ENCODE data around the gene SCFD2. TPM values are rescaled to one million over a fixed set of nuclear protein-coding genes. Genes with fewer than 3 reads are reported as not detected.

Gene SCFD2
- total RNA-seq, 1 experiment from 2014 or later, result 7.4 TPM

GRCh38 chr4:53007024-53007423, 358.8 kb downstream of the SCFD2 start:
- ChIA-PET POLR2A (no interaction called here), CTCF (no interaction called here)
- intact Hi-C loops (cut with micrococcal nuclease; ENCODE audit: unreplicated experiment), result no loop called here
- Histone ChIP-seq H3K27ac (ENCODE audit: low read length) (no peak overlapping the region), H3K4me1 (ENCODE audit: control insufficient read depth, insufficient read depth, low read length) (no peaks in the 10 kb centered on the region), H3K9me3 (ENCODE audit: control insufficient read depth, insufficient read depth, low read depth, low read length) (no peaks in the 10 kb centered on the region), H3K4me3 (ENCODE audit: low read depth in 2 of 2, low read length in 2 of 2) (no peak overlapping the region), H3K36me3 (ENCODE audit: control insufficient read depth, insufficient read depth, low read length) (no peaks in the 10 kb centered on the region), H3K27me3 (ENCODE audit: control insufficient read depth, insufficient read depth, low read length) (no peaks in the 10 kb centered on the region)
- no peak for DNase-seq (ENCODE audit: low read depth, low spot score)
- in situ Hi-C loops (cut with HindIII; ENCODE audit: low pct_unique_long_range_greater_than_20kb, low sequenced_read_pairs), result no loop called here
- TF ChIP-seq REST (IDR thresholded peaks at IDR 0.05; ENCODE audit: insufficient read depth in 1 of 2, low read depth in 2 of 2, low read length in 1 of 2), result no peak
- no peak for ATAC-seq
- no TSS peak for BruUV-seq (replicated peaks)

- Histone ChIP-seq H3K36me3 (ENCODE audit: control insufficient read depth, insufficient read depth, low read length) (no peaks in the 10 kb centered on the region), H3K4me3 (ENCODE audit: low read depth in 2 of 2, low read length in 2 of 2) (no peak overlapping the region), H3K27me3 (ENCODE audit: control insufficient read depth, insufficient read depth, low read length) (no peaks in the 10 kb centered on the region), H3K27ac (ENCODE audit: low read length) (no peak overlapping the region), H3K4me1 (ENCODE audit: control insufficient read depth, insufficient read depth, low read length) (no peaks in the 10 kb centered on the region), H3K9me3 (ENCODE audit: control insufficient read depth, insufficient read depth, low read depth, low read length) (no peaks in the 10 kb centered on the region)
- ChIA-PET POLR2A (no interaction called here), CTCF (no interaction called here)
- intact Hi-C loops (cut with micrococcal nuclease; ENCODE audit: unreplicated experiment), result no loop called here
- ATAC-seq, result no peak
- TF ChIP-seq REST (IDR thresholded peaks at IDR 0.05; ENCODE audit: insufficient read depth in 1 of 2, low read depth in 2 of 2, low read length in 1 of 2), result no peak
- TF ChIP-seq POLR2AphosphoS5 (IDR thresholded peaks at IDR 0.05; ENCODE audit: low read depth, low read length), result no peak
- no peak for TF ChIP-seq SIN3A (IDR thresholded peaks at IDR 0.05; ENCODE audit: borderline replicate concordance, insufficient read depth, low read depth, low read length)
- no peak for TF ChIP-seq TCF7L2 (IDR thresholded peaks at IDR 0.05; ENCODE audit: low read depth, low read length)
- TF ChIP-seq CTCF (IDR thresholded peaks at IDR 0.05), result no peak
- no TSS peak for BruUV-seq (replicated peaks)
- in situ Hi-C loops (cut with HindIII; ENCODE audit: low pct_unique_long_range_greater_than_20kb, low sequenced_read_pairs), result no loop called here
- no peak for DNase-seq (ENCODE audit: low read depth, low spot score)
Observed at GRCh38 chr4:53005808-53006207, 360.1 kb downstream of the SCFD2 start.
